Uterus (tissue), 4 donors: ENCODE measurements around the gene SLAIN2. TPM values are rescaled to one million over a fixed set of nuclear protein-coding genes. Genes with fewer than 3 reads are reported as not detected.

Experiments
- DNase-seq, 2 donors: peaks; one replicate each; pipeline ENCODE4 v3.0.0-alpha.2; 2019 to 2020
- H3K27ac ChIP-seq, 2 donors: fragments of 200-600 bp; sonication (generic); 1 replicate in 1 of 2; 2 replicates in 1 of 2; pipeline ENCODE4 v1.5.1; 2016 to 2018
- H3K27me3 ChIP-seq, 2 donors: fragments of 200-600 bp; sonication (generic); one replicate each; pipeline ENCODE4 v1.5.1; 2018 to 2019; ENCODE audit warnings: control low read depth in 1 of 2
- H3K36me3 ChIP-seq, 2 donors: fragments of 200-600 bp; sonication (generic); one replicate each; pipeline ENCODE4 v1.5.1; 2019; ENCODE audit warnings: control low read depth in 1 of 2
- H3K4me1 ChIP-seq, 2 donors: fragments of 200-600 bp; sonication (generic); one replicate each; pipeline ENCODE4 v1.5.1; 2018 to 2019; ENCODE audit warnings: control low read depth in 1 of 2
- H3K4me3 ChIP-seq, 2 donors: fragments of 200-600 bp; sonication (generic); 1 replicate in 1 of 2; 2 replicates in 1 of 2; pipeline ENCODE4 v1.5.1; 2018 to 2019; ENCODE audit warnings: mild to moderate bottlenecking in 1 of 2
- H3K9me3 ChIP-seq, 2 donors: fragments of 200-600 bp; sonication (generic); one replicate each; pipeline ENCODE4 v1.5.1; 2019; ENCODE audit warnings: control low read depth in 1 of 2
- POLR2A ChIP-seq, 2 donors: fragments of 450-650 bp; IDR thresholded peaks; one replicate each; pipeline ENCODE4 v1.6.1; 2016; ENCODE audit warnings: antibody characterized with exemption in 2 of 2, mild to moderate bottlenecking in 1 of 2, moderate library complexity in 1 of 2
- intact Hi-C: fragments of 100-400 bp; cut with DNase I; formaldehyde crosslinking; loops from one replicate; pipeline ENCODE4 v1.15.1; 2023; ENCODE audit warnings: low total_unique reads
- total RNA-seq, 4 donors: library from RNA; depleted of rRNA in 3 of 4; stranded (reverse); fragments of >200 nt in 3 of 4; gene quantifications; one replicate each; pipeline versions ENCODE4 v1.1.0 to v1.2.4, GENCODE V29; 2014 to 2023
- TF ChIP-seq, protein P1 (sequence below), 4 experiments: fragments of 200-600 bp in 2 of 4; fragments of 450-650 bp in 2 of 4; sonication (generic) in 2 of 4; IDR thresholded peaks; one replicate each; pipeline ENCODE4 v1.5.1; 2016 to 2019; ENCODE audit warnings: antibody characterized with exemption in 4 of 4, mild to moderate bottlenecking in 2 of 4, moderate library complexity in 1 of 4
- donor health status: DM: yes; HTN: yes; CAD: no.

The SLAIN2 gene
- total RNA-seq, 4 donors from 2014 or later, result 20.0 to 120 (median 62.0) TPM

- Histone ChIP-seq H3K4me3 (no peak overlapping the region), H3K27me3 (no peaks in the 10 kb centered on the region), H3K27ac (no peak overlapping the region), H3K9me3 (no peaks in the 10 kb centered on the region), H3K36me3 (no peaks in the 10 kb centered on the region), H3K4me1 (no peaks in the 10 kb centered on the region)
- intact Hi-C loops, result no loop called here
- TF ChIP-seq, protein P1, sequence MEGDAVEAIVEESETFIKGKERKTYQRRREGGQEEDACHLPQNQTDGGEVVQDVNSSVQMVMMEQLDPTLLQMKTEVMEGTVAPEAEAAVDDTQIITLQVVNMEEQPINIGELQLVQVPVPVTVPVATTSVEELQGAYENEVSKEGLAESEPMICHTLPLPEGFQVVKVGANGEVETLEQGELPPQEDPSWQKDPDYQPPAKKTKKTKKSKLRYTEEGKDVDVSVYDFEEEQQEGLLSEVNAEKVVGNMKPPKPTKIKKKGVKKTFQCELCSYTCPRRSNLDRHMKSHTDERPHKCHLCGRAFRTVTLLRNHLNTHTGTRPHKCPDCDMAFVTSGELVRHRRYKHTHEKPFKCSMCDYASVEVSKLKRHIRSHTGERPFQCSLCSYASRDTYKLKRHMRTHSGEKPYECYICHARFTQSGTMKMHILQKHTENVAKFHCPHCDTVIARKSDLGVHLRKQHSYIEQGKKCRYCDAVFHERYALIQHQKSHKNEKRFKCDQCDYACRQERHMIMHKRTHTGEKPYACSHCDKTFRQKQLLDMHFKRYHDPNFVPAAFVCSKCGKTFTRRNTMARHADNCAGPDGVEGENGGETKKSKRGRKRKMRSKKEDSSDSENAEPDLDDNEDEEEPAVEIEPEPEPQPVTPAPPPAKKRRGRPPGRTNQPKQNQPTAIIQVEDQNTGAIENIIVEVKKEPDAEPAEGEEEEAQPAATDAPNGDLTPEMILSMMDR (IDR thresholded peaks at IDR 0.05), result no peak
- TF ChIP-seq POLR2A (IDR thresholded peaks at IDR 0.05), result no peak
- DNase-seq, result no peak
Measured at GRCh38 chr4:48420144-48420543, 78.8 kb downstream of the SLAIN2 start.

GRCh38 chr4:48421101-48421500 is 79.8 kb downstream of the SLAIN2 start:
- Histone ChIP-seq H3K27ac (no peak overlapping the region), H3K4me1 (no peaks in the 10 kb centered on the region), H3K36me3 (no peaks in the 10 kb centered on the region), H3K27me3 (no peaks in the 10 kb centered on the region), H3K4me3 (no peak overlapping the region), H3K9me3 (no peaks in the 10 kb centered on the region)
- no peak for TF ChIP-seq POLR2A (IDR thresholded peaks at IDR 0.05)
- TF ChIP-seq, protein P1 (IDR thresholded peaks at IDR 0.05), result no peak
- no peak for DNase-seq
- intact Hi-C loops, result no loop called here

DNA sequence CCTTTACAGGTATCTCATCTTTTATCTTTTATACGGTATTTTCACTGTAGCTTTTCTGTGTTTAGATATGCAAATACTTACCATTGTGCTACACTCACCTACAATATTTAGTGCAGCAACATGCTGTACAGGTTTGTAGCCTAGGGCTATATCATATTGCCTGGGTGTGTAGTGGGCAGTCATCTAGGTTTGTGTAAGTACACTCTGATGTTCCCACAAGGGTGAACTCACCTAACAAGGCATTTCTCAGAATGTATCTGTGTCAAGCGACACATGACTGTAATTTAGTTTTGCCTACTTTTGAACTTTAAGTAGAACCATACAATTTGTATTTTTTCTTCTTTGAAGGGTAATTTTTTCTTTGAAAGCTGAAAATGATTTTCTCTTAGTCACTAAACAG is 87.6 kb downstream of the SLAIN2 start:
- intact Hi-C loops, result no loop called here
- no peak overlapping the region for H3K4me3 ChIP-seq

GRCh38 chr4:48429709-48430474 is 88.6 kb downstream of the SLAIN2 start:
- no peaks in the 10 kb centered on the region for H3K27me3 ChIP-seq
- no peak for TF ChIP-seq POLR2A (IDR thresholded peaks at IDR 0.05)
- TF ChIP-seq, protein P1 (IDR thresholded peaks at IDR 0.05), result no peak

More for the DNA sequence above, 87.6 kb downstream of the SLAIN2 start:
- Histone ChIP-seq H3K4me1 (no peaks in the 10 kb centered on the region), H3K27me3 (no peaks in the 10 kb centered on the region), H3K36me3 (no peaks in the 10 kb centered on the region), H3K9me3 (no peaks in the 10 kb centered on the region), H3K27ac (no peak overlapping the region)
- no peak for DNase-seq
- no peak for TF ChIP-seq POLR2A (IDR thresholded peaks at IDR 0.05)
- TF ChIP-seq, protein P1 (IDR thresholded peaks at IDR 0.05), result no peak

GRCh38 chr4:48431401-48431800 is 90.1 kb downstream of the SLAIN2 start:
- Histone ChIP-seq H3K4me1 (no peaks in the 10 kb centered on the region), H3K27me3 (no peaks in the 10 kb centered on the region), H3K9me3 (no peaks in the 10 kb centered on the region), H3K27ac (no peak overlapping the region), H3K36me3 (no peaks in the 10 kb centered on the region), H3K4me3 (no peak overlapping the region)
- TF ChIP-seq, protein P1 (IDR thresholded peaks at IDR 0.05), result no peak
- no peak for TF ChIP-seq POLR2A (IDR thresholded peaks at IDR 0.05)
- intact Hi-C loops, result no loop called here
- DNase-seq, result no peak

More at GRCh38 chr4:48429709-48430474, 88.6 kb downstream of the SLAIN2 start:
- no peak for DNase-seq
- Histone ChIP-seq H3K9me3 (no peaks in the 10 kb centered on the region), H3K4me3 (no peak overlapping the region), H3K4me1 (no peaks in the 10 kb centered on the region), H3K36me3 (no peaks in the 10 kb centered on the region), H3K27ac (no peak overlapping the region)
- intact Hi-C loops, result no loop called here
